KMS-11 (cell line): ENCODE data around the gene UPB1.

ENCODE experiments used
- H2AFZ ChIP-seq: fragments of 200-600 bp; sonication (generic); 2 replicates; pipeline ENCODE4 v1.6.1; 2016; ENCODE audit warnings: antibody characterized with exemption, mixed run types, low read depth
- H3K27ac ChIP-seq: fragments of 200-600 bp; sonication (generic); 2 replicates; pipeline ENCODE4 v1.6.1; 2016; ENCODE audit warnings: mild to moderate bottlenecking, mixed run types
- H3K27me3 ChIP-seq: fragments of 200-600 bp; sonication (generic); 2 replicates; pipeline ENCODE4 v1.6.1; 2017; ENCODE audit warnings: mild to moderate bottlenecking, low read depth, mixed run types, moderate library complexity; ENCODE audit not compliant: insufficient read depth
- H3K36me3 ChIP-seq: fragments of 200-600 bp; sonication (generic); 2 replicates; pipeline ENCODE4 v1.6.1; 2017; ENCODE audit warnings: mild to moderate bottlenecking, mixed run types; ENCODE audit not compliant: insufficient read depth
- H3K4me1 ChIP-seq: fragments of 200-600 bp; sonication (generic); 2 replicates; pipeline ENCODE4 v1.6.1; 2016; ENCODE audit warnings: mild to moderate bottlenecking, low read depth, mixed run types; ENCODE audit not compliant: poor library complexity, severe bottlenecking
- H3K4me2 ChIP-seq: fragments of 200-600 bp; sonication (generic); 2 replicates; pipeline ENCODE4 v1.7.0; 2016; ENCODE audit warnings: mild to moderate bottlenecking, mixed run types
- H3K4me3 ChIP-seq: fragments of 200-600 bp; sonication (generic); IDR thresholded peaks from 2 replicates; pipeline ENCODE4 v1.6.1; 2017; ENCODE audit warnings: low read depth, low read length, mixed read lengths; ENCODE audit not compliant: insufficient read depth
- H3K79me2 ChIP-seq: fragments of 200-600 bp; sonication (generic); 2 replicates; pipeline ENCODE4 v1.6.1; 2016; ENCODE audit warnings: low read depth, mixed run types; ENCODE audit not compliant: insufficient read depth
- H3K9ac ChIP-seq: fragments of 200-600 bp; sonication (generic); 2 replicates; pipeline ENCODE4 v1.6.1; 2016; ENCODE audit warnings: mild to moderate bottlenecking, mixed run types
- H4K20me1 ChIP-seq: fragments of 200-600 bp; sonication (generic); 2 replicates; pipeline ENCODE4 v1.6.1; 2016; ENCODE audit warnings: mild to moderate bottlenecking, mixed run types; ENCODE audit not compliant: insufficient read depth
- TF ChIP-seq, protein P1 (sequence below): fragments of 200-600 bp; sonication (generic); conservative IDR thresholded peaks from 2 replicates; pipeline ENCODE4 v1.6.1; 2017; ENCODE audit warnings: low read depth, mild to moderate bottlenecking, antibody characterized with exemption, low read length, moderate library complexity, mixed read lengths

Gene UPB1

DNA sequence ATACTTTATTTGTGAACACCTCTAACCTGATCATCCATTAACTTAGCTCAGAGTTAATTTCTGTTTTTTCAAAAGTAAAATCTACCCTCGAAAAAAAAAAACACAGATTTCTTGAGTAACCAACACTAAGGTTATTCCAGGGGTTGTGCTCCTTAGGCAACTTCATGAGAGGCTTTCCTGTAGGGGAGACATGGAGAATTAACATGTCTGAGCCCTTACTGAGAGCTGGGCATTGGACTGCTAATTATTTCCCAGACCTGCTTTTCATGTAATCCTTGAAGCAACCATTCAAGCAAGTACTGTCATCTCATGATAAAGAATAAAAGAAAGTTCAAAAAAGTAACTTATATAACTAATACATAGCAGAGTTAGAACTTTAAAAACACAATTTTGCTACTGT is 13.5 kb upstream of the UPB1 start:
- no peaks in the 10 kb centered on the region for H4K20me1 ChIP-seq
- peaks cover 7% of the 10 kb centered on the region for H3K4me1 ChIP-seq
- no peak overlapping the region for H2AFZ ChIP-seq
- no peaks in the 10 kb centered on the region for H3K27me3 ChIP-seq
- H3K36me3 ChIP-seq = no peaks in the 10 kb centered on the region
- no peak overlapping the region for H3K4me3 ChIP-seq
- H3K27ac ChIP-seq = no peak overlapping the region
- TF ChIP-seq, protein P1, sequence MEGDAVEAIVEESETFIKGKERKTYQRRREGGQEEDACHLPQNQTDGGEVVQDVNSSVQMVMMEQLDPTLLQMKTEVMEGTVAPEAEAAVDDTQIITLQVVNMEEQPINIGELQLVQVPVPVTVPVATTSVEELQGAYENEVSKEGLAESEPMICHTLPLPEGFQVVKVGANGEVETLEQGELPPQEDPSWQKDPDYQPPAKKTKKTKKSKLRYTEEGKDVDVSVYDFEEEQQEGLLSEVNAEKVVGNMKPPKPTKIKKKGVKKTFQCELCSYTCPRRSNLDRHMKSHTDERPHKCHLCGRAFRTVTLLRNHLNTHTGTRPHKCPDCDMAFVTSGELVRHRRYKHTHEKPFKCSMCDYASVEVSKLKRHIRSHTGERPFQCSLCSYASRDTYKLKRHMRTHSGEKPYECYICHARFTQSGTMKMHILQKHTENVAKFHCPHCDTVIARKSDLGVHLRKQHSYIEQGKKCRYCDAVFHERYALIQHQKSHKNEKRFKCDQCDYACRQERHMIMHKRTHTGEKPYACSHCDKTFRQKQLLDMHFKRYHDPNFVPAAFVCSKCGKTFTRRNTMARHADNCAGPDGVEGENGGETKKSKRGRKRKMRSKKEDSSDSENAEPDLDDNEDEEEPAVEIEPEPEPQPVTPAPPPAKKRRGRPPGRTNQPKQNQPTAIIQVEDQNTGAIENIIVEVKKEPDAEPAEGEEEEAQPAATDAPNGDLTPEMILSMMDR = no peak
- no peak overlapping the region for H3K9ac ChIP-seq
- no peak overlapping the region for H3K4me2 ChIP-seq
- no peaks in the 10 kb centered on the region for H3K79me2 ChIP-seq

DNA sequence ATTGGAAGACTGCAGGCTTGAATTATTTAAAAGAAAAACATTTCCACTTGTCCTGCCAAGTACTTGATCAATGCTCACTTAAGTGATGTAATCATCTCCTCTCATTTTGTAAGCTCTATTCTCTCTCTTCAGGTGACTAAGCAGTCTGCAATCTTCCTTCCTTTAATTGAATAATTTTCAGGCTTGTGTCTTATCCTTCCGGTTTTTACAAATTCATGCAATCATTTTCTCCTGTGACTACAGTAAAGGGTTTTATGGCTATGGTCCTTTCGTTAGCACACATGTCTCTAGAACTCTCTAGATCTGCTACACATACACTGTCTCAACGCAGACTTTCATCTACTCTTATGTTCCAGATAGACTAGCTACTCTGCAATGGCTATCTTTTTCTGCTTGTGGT is 12.6 kb upstream of the UPB1 start:
- no peak overlapping the region for H3K9ac ChIP-seq
- peaks cover 7% of the 10 kb centered on the region for H3K4me1 ChIP-seq
- H3K79me2 ChIP-seq = no peaks in the 10 kb centered on the region
- H3K36me3 ChIP-seq = no peaks in the 10 kb centered on the region
- TF ChIP-seq, protein P1 = no peak
- no peaks in the 10 kb centered on the region for H4K20me1 ChIP-seq
- H3K27me3 ChIP-seq = no peaks in the 10 kb centered on the region
- H3K4me2 ChIP-seq = no peak overlapping the region
- H3K4me3 ChIP-seq = no peak overlapping the region
- no peak overlapping the region for H3K27ac ChIP-seq
- H2AFZ ChIP-seq = no peak overlapping the region

DNA sequence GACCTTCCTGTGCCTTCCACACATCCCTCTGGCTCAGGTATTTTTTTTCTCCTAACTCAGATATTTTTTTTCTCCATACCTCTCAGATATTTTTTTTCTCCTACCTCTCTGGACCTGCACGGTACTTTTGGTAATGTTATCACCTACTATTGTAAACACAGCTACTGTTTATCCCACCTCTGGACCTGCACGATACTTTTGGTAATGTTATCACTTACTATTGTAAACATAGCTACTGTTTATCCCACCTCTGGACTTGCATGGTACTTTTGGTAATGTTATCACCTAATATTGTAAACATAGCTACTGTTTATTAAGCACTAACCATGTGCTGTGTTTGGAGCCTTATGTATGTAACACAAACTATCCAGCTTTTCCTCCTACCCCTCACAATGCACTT is 12.1 kb upstream of the UPB1 start:
- no peak overlapping the region for H3K27ac ChIP-seq
- H2AFZ ChIP-seq = no peak overlapping the region
- no peak overlapping the region for H3K4me2 ChIP-seq

DNA sequence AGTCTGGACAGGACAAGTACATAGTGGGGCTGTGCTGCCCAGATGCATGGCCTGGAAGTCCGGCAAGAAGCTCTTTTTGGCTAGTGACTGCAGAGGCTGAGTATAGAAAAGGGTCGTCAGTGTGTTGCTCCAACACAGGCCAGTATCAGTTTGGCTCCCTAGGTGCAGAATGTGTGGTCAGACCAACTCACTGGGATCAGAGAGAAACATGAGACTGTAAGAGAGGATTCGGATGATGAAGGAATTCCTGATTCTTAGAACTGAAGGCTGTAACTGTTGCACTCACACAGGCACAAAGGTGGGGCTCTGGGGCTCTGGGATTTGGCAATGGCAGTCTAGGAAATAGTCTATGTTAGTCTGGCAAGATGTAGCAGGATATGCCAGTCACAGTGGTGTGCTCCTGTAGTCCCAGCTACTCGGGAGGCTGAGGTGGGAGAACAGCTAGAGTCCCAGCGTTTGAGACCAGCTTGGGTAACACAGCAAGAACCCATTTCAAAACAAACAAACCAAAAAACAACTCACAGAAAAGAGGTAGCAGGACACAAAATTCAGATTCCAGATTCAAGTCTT is 11.1 kb upstream of the UPB1 start:
- H3K27ac ChIP-seq = no peak overlapping the region
- H3K4me2 ChIP-seq = no peak overlapping the region
- no peaks in the 10 kb centered on the region for H4K20me1 ChIP-seq
- H3K9ac ChIP-seq = no peak overlapping the region
- no peaks in the 10 kb centered on the region for H3K27me3 ChIP-seq
- peaks cover 7% of the 10 kb centered on the region for H3K4me1 ChIP-seq
- H3K79me2 ChIP-seq = no peaks in the 10 kb centered on the region
- H2AFZ ChIP-seq = no peak overlapping the region
- no peak overlapping the region for H3K4me3 ChIP-seq
- TF ChIP-seq, protein P1 = no peak
- H3K36me3 ChIP-seq = no peaks in the 10 kb centered on the region

More for the DNA sequence above, 12.1 kb upstream of the UPB1 start:
- TF ChIP-seq, protein P1 = no peak
- peaks cover 7% of the 10 kb centered on the region for H3K4me1 ChIP-seq
- no peak overlapping the region for H3K4me3 ChIP-seq
- no peaks in the 10 kb centered on the region for H3K79me2 ChIP-seq
- H3K9ac ChIP-seq = no peak overlapping the region
- no peaks in the 10 kb centered on the region for H3K36me3 ChIP-seq
- no peaks in the 10 kb centered on the region for H4K20me1 ChIP-seq
- no peaks in the 10 kb centered on the region for H3K27me3 ChIP-seq
